Naive thymus-derived CD4-positive, alpha-beta T cell (primary cell): ENCODE results near the gene QARS1. TPM values are rescaled to one million over a fixed set of nuclear protein-coding genes. Genes with fewer than 3 reads are reported as not detected.

Experiments
- ATAC-seq: fragments of 150-1000 bp; cut with Tn5 transposase; 2 replicates; pipeline ENCODE4 v1.10.0; 2021; ENCODE audit warnings: mild to moderate bottlenecking, moderate library complexity
- CTCF ChIA-PET: fragments of 350-600 bp; sonication (Branson Sonifier 250); formaldehyde crosslinking; loops from one replicate; lab custom pipeline; 2021; ENCODE audit warnings: antibody characterized with exemption; lab: Charles Lee
- POLR2A ChIA-PET: fragments of 350-600 bp; sonication (Branson Sonifier 250); formaldehyde crosslinking; loops from one replicate; lab custom pipeline; 2021; ENCODE audit warnings: antibody characterized with exemption, inconsistent platforms; lab: Charles Lee
- DNase-seq, 9 donors: peaks; one replicate each; pipeline versions ENCODE4 v3.0.0 to v3.0.0-alpha.2; 2020 to 2022; ENCODE audit warnings: mixed read lengths in 1 of 9
- H3K27ac ChIP-seq: one replicate; pipeline ENCODE4 v1.7.0; 2013; ENCODE audit warnings: mild to moderate bottlenecking, low read depth, low read length, moderate library complexity
- H3K27me3 ChIP-seq, 2 donors: one replicate each; pipeline ENCODE4 v1.7.0; 2013; ENCODE audit warnings: low read length in 2 of 2, mild to moderate bottlenecking in 2 of 2, moderate library complexity in 2 of 2; ENCODE audit not compliant: control insufficient read depth in 2 of 2, insufficient read depth in 2 of 2
- H3K36me3 ChIP-seq, 3 experiments: 1 replicate in 2 of 3; 2 replicates in 1 of 3; pipeline ENCODE4 v1.7.0; 2013; ENCODE audit warnings: low read length in 3 of 3, mild to moderate bottlenecking in 3 of 3, moderate library complexity in 1 of 3; ENCODE audit not compliant: insufficient read depth in 3 of 3, control insufficient read depth in 2 of 3
- H3K4me1 ChIP-seq, 2 donors: one replicate each; pipeline ENCODE4 v1.7.0; 2013; ENCODE audit warnings: low read length in 2 of 2, mild to moderate bottlenecking in 2 of 2, moderate library complexity in 1 of 2; ENCODE audit not compliant: control insufficient read depth in 2 of 2, insufficient read depth in 2 of 2
- H3K4me3 ChIP-seq: 2 replicates; pipeline ENCODE4 v1.7.0; 2013; ENCODE audit warnings: mild to moderate bottlenecking, low read length
- H3K9me3 ChIP-seq, 3 experiments: 1 replicate in 2 of 3; 2 replicates in 1 of 3; pipeline ENCODE4 v1.7.0; 2013; ENCODE audit warnings: low read length in 3 of 3; ENCODE audit not compliant: control insufficient read depth in 2 of 3
- H3K27ac Mint-ChIP-seq, 9 donors: one replicate each; pipeline ENCODE4 v1.8.0; 2020 to 2022; ENCODE audit warnings: mixed read lengths in 9 of 9, mild to moderate bottlenecking in 8 of 9, moderate library complexity in 5 of 9, inconsistent platforms in 2 of 9
- H3K27me3 Mint-ChIP-seq, 5 donors: one replicate each; pipeline ENCODE4 v1.8.0; 2021 to 2022; ENCODE audit warnings: mixed read lengths in 5 of 5, mild to moderate bottlenecking in 1 of 5
- H3K36me3 Mint-ChIP-seq, 5 donors: one replicate each; pipeline ENCODE4 v1.8.0; 2020 to 2022; ENCODE audit warnings: mixed read lengths in 5 of 5, mild to moderate bottlenecking in 3 of 5, inconsistent platforms in 1 of 5
- H3K4me1 Mint-ChIP-seq, 7 donors: one replicate each; pipeline ENCODE4 v1.8.0; 2020 to 2022; ENCODE audit warnings: mixed read lengths in 7 of 7, mild to moderate bottlenecking in 3 of 7, inconsistent platforms in 1 of 7
- H3K4me3 Mint-ChIP-seq, 10 donors: one replicate each; pipeline ENCODE4 v1.8.0; 2020 to 2022; ENCODE audit warnings: mild to moderate bottlenecking in 10 of 10, mixed read lengths in 10 of 10, moderate library complexity in 6 of 10, inconsistent platforms in 2 of 10
- H3K9me3 Mint-ChIP-seq, 11 donors: one replicate each; pipeline ENCODE4 v1.8.0; 2020 to 2022; ENCODE audit warnings: mixed read lengths in 11 of 11, mild to moderate bottlenecking in 4 of 11, inconsistent platforms in 1 of 11, moderate library complexity in 1 of 11
- intact Hi-C, 2 donors: fragments of 100-400 bp; cut with micrococcal nuclease; formaldehyde crosslinking; loops; one replicate each; pipeline ENCODE4 v1.15.1; 2023
- polyA plus RNA-seq, 2 donors: library from polyadenylated mRNA; unstranded; fragments of 300-500 nt; fragmentation: Illumina TruSeq; gene quantifications; one replicate each; pipeline ENCODE4 v1.2.3, GENCODE V29; 2021
- total RNA-seq, 6 experiments: library from RNA in 5 of 6; stranded (reverse) in 5 of 6; gene quantifications; 1 replicate in 5 of 6; 2 replicates in 1 of 6; pipeline ENCODE4 v1.2.3 and lab custom pipeline; 2021 to 2026

The QARS1 gene
- total and polyA plus RNA-seq, 7 experiments from 2014 or later, result 90.6 to 258 (median 225) TPM

DNA sequence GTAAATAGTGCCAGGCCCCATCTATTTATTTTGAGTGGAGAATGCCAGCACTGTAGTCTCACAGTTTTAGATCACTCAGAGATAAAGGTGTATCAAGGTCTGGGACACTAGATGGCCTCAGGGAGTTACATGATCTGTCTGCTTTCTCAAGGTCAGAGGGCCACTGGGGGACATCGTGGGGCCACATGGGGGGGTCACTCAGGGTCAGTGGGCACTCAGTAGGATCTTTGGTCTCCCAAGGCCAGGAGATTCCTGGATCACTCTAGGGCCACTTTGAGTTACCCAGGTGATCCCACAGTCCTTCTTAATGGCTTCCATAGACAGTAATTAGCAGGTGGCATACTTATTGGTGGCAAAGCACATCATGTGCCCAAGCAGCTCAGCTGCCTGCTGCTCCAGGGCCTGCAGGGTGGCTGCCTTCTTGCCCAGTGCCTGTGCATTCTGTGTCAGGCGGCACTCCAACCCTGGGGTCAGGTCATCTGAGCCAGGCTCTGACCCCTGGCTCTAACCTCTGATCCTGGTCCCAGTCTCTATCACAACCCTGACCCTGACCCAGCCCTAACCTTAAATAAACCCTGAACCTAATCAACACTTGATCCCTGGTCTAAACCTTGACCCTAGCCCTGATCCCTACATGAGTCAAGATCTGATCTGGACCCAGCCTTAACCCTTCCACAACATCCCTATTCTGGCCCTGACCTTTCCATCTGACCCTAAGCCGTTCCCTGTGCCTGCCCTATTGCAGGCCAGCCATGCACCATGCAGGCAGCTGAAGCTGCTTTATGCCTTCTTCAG lies 30.1 kb upstream of the QARS1 start:
- POLR2A ChIA-PET, result interaction anchor here (1.5 kb wide), 1 partner anchor 27 kb away, joined by 3 read pairs; no protein-coding TSS in a partner anchor
- Mint-ChIP-seq H3K27me3 (peaks cover 16 to 22% (median 20%) of the 10 kb centered on the region in 5 donors), H3K4me1 (peaks cover 0 to 11% (median 0%) of the 10 kb centered on the region in 7 donors), H3K9me3 (peaks cover 0 to 2% (median 0%) of the 10 kb centered on the region in 11 donors), H3K4me3 (no peak overlapping the region), H3K27ac (no peak overlapping the region), H3K36me3 (peaks cover 0 to 3% (median 0%) of the 10 kb centered on the region in 5 donors)
- no peak overlapping the region for H3K4me3 ChIP-seq
- DNase-seq, result no peak
- H3K36me3 ChIP-seq, result no peaks in the 10 kb centered on the region
- intact Hi-C loops, result no loop called here
- CTCF ChIA-PET, result no interaction called here
- no peaks in the 10 kb centered on the region for H3K4me1 ChIP-seq
- no peak for ATAC-seq
- H3K27ac ChIP-seq, result no peak overlapping the region
- no peaks in the 10 kb centered on the region for H3K9me3 ChIP-seq
- H3K27me3 ChIP-seq, result no peaks in the 10 kb centered on the region

DNA sequence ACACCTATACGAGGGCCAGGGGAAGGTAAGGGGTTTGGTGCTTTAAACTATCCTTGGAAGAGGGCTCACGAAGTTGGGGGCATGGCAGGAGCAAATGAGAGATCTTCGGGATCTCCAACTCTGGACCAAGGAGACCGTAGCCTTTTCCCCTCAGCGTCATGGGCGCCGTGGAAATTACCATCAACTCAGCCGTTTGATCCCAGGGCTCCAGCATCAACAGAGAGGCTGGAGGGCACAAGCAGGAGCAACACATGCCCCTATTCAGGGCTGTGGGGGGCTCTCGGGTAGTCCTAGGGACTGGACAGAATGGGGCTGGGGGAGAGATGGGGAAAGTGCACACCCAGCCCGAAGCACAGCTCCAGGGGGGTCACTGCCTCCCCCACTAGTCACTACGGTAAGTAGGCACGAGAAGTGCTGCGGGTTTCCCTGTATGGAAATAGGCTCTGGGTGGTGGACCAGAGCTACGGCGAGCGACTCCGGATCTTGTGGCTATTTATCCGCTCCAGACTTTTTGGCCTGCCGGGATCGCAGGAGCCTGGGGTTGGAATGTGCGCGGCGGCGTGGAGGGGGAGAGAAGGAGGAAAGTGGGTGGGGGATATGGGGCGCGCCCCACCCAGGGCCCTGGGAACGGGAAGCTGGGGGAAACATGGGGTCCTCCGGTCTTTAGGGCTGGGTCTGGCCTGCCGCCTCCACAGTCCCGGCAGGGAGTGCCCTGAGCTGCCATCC lies 28.8 kb upstream of the QARS1 start:
- H3K27ac ChIP-seq, result no peak overlapping the region
- intact Hi-C loops, result no loop called here
- H3K9me3 ChIP-seq, result no peaks in the 10 kb centered on the region
- Mint-ChIP-seq H3K27ac (no peak overlapping the region), H3K9me3 (peaks cover 0 to 2% (median 0%) of the 10 kb centered on the region in 11 donors), H3K36me3 (peaks cover 0 to 3% (median 0%) of the 10 kb centered on the region in 5 donors), H3K4me3 (peak overlapping the region in 5 of 10 donors; percentile 16 to 37 (median 21)), H3K27me3 (peaks cover 16 to 22% (median 20%) of the 10 kb centered on the region in 5 donors), H3K4me1 (peaks cover 0 to 11% (median 0%) of the 10 kb centered on the region in 7 donors)
- DNase-seq (no peak), ATAC-seq (peak; percentile 24)
- no peak overlapping the region for H3K4me3 ChIP-seq
- H3K4me1 ChIP-seq, result no peaks in the 10 kb centered on the region
- CTCF ChIA-PET, result interaction anchor here (0.6 kb wide), 1 partner anchor 798 kb away, joined by 3 read pairs; no protein-coding TSS in a partner anchor
- POLR2A ChIA-PET, result interaction anchor here (1.5 kb wide), 1 partner anchor 26 kb away, joined by 3 read pairs; no protein-coding TSS in a partner anchor
- H3K36me3 ChIP-seq, result no peaks in the 10 kb centered on the region
- no peaks in the 10 kb centered on the region for H3K27me3 ChIP-seq

DNA sequence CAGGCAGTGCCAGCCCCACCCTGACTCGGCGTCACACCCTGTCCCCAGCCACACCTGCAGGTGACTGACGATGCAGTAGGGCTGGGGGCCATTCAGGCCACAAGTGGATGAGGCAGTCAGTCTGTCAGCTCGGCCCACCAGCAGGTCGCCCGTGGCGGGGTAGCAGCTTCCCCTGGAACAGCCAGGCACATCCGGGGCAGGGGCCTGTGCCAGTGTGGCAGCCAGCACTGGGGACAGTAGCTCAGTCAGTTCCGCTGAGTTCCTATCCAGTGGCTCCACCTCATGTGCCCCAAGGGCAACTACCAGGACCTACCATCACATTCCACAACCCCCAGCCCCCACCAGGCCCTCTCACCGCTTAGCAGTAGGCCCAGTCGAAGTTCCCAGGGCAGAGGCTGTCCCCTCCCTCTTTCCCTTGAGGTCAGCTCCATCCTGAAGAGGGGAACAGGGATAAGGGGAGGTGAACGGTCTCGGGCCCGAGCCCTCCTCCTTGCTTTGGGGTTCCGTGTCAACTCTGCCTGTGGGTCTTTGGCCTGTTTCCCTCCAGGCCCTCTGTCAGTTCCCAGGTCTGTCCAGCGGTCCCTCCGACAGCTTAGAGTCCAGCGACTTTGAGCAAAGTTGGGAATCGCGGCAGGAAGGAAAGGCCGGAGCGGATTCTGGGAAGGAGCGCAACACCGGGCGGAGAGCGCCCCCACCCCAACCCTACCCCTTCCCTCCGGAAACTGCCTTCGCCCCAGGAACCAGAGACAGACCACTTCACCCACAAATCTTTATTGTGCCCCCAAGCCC lies 28.1 kb upstream of the QARS1 start, which contains the start of gene LAMB2:
TSS of gene LAMB2 (minus strand) at position 614 of the 789 bp plus-strand sequence. CDS start at position 431, 183 bp downstream.
- Histone ChIP-seq H3K4me1 (no peaks in the 10 kb centered on the region), H3K4me3 (no peak within 1 kb of the TSS), H3K27me3 (no peaks in the 10 kb centered on the region), H3K36me3 (no peaks in the 10 kb centered on the region), H3K9me3 (no peaks in the 10 kb centered on the region), H3K27ac (no peak within 1 kb of the TSS)
- ChIA-PET POLR2A (interaction anchor here (1.2 kb wide), 1 partner anchor 11 kb away, joined by 5 read pairs; no protein-coding TSS in a partner anchor), CTCF (interaction anchor here (0.6 kb wide), 1 partner anchor 798 kb away, joined by 3 read pairs; no protein-coding TSS in a partner anchor)
- Mint-ChIP-seq H3K27ac (peak within 1 kb of the TSS in 1 of 9 donors; percentile 25), H3K4me1 (peaks cover 0 to 11% (median 0%) of the 10 kb centered on the region in 7 donors), H3K27me3 (peaks cover 16 to 22% (median 20%) of the 10 kb centered on the region in 5 donors), H3K4me3 (peak within 1 kb of the TSS in 5 of 10 donors; percentile 16 to 37 (median 21)), H3K36me3 (peaks cover 0 to 3% (median 0%) of the 10 kb centered on the region in 5 donors), H3K9me3 (peaks cover 0 to 2% (median 0%) of the 10 kb centered on the region in 11 donors)
- DNase-seq (no peak), ATAC-seq (peak; percentile 36)
- intact Hi-C loops, result no loop called here

DNA sequence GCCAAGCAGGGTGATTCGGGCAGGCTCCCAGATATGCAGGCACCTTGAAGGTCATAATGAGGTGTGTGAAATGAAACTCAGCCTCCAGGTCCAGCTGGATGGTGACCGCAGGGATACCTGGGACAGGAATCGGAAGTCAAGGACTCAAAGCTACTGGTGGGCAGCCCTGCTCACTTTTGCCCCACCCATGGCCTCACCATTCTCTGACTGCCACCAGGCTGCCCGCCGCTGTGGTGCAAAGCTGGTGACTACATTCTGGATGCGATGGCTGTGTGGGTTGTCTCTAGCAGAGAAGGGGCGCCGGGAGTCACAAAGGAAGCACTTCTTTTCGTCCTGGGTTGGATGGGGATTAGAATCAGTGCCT lies 27.5 kb upstream of the QARS1 start:
- Mint-ChIP-seq H3K27ac (peak overlapping the region in 1 of 9 donors; percentile 25), H3K9me3 (peaks cover 0 to 2% (median 0%) of the 10 kb centered on the region in 11 donors), H3K27me3 (peaks cover 16 to 22% (median 17%) of the 10 kb centered on the region in 5 donors), H3K4me3 (no peak overlapping the region), H3K36me3 (peaks cover 0 to 3% (median 0%) of the 10 kb centered on the region in 5 donors), H3K4me1 (peaks cover 0 to 11% (median 0%) of the 10 kb centered on the region in 7 donors)
- ChIA-PET POLR2A (interaction anchor here (1.2 kb wide), 1 partner anchor 11 kb away, joined by 5 read pairs; no protein-coding TSS in a partner anchor), CTCF (no interaction called here)
- intact Hi-C loops, result no loop called here
- no peaks in the 10 kb centered on the region for H3K9me3 ChIP-seq
- H3K4me1 ChIP-seq, result no peaks in the 10 kb centered on the region
- no peaks in the 10 kb centered on the region for H3K27me3 ChIP-seq
- DNase-seq (no peak), ATAC-seq (no peak)
- no peaks in the 10 kb centered on the region for H3K36me3 ChIP-seq
- no peak overlapping the region for H3K27ac ChIP-seq
- no peak overlapping the region for H3K4me3 ChIP-seq

DNA sequence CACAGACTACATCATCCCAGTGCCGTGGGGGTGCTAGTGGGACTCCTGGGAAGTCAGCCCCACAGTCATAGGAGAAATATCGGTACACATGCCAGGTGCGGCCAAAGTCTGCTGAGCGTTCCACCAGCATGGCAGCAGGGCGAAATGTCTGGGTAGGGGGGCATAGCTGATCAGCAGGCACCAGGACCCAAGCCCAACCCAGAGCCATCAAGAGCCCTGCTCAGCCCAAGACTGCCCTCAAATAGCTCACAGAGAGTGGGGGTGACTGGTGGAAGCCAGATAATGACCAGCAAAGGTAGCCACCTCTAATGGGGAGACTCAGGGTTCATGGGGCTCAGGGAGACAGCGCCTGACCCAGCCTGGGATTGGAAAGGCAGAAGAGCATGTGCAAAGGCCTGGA lies 27.0 kb upstream of the QARS1 start:
- Histone ChIP-seq H3K9me3 (no peaks in the 10 kb centered on the region), H3K4me1 (no peaks in the 10 kb centered on the region), H3K36me3 (no peaks in the 10 kb centered on the region), H3K4me3 (no peak overlapping the region), H3K27ac (no peak overlapping the region), H3K27me3 (no peaks in the 10 kb centered on the region)
- peak overlapping the region in 1 of 9 donors; percentile 25 for H3K27ac Mint-ChIP-seq
- peaks cover 0 to 2% (median 0%) of the 10 kb centered on the region in 11 donors for H3K9me3 Mint-ChIP-seq
- intact Hi-C loops, result no loop called here
- no peak overlapping the region for H3K4me3 Mint-ChIP-seq
- DNase-seq (no peak), ATAC-seq (no peak)
- POLR2A ChIA-PET, result no interaction called here
- H3K27me3 Mint-ChIP-seq, result peaks cover 16 to 22% (median 17%) of the 10 kb centered on the region in 5 donors
- CTCF ChIA-PET, result no interaction called here
- H3K36me3 Mint-ChIP-seq, result peaks cover 0 to 3% (median 0%) of the 10 kb centered on the region in 5 donors
- H3K4me1 Mint-ChIP-seq, result peaks cover 0 to 11% (median 0%) of the 10 kb centered on the region in 7 donors

DNA sequence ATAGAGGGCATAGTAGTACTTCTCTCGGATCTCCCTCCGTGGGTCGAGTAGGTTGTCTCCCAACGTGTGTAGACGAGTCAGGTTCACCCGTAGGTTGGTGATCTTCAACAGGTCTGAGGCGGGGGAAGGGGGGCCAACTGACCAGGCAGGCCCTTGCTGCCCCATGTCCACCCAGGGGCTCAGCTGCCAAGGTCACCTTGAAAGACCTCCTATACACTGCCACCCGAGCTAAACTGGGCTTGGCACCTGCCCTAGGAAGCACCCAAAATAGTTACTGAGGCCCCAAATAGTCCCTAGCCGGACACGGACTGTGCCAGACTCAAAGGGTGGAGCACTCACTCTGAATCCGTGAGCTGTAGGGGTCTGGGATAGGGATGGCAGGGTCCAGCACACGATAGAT lies 26.5 kb upstream of the QARS1 start:
- no peaks in the 10 kb centered on the region for H3K4me1 ChIP-seq
- H3K27ac ChIP-seq, result no peak overlapping the region
- no peak overlapping the region for H3K27ac Mint-ChIP-seq
- H3K4me3 ChIP-seq, result no peak overlapping the region
- H3K9me3 ChIP-seq, result no peaks in the 10 kb centered on the region
- ChIA-PET CTCF (no interaction called here), POLR2A (interaction anchor here (0.7 kb wide), 1 partner anchor 31 kb away, joined by 3 read pairs; no protein-coding TSS in a partner anchor)
- DNase-seq (no peak), ATAC-seq (no peak)
- H3K36me3 Mint-ChIP-seq, result peaks cover 0 to 3% (median 0%) of the 10 kb centered on the region in 5 donors
- peaks cover 16 to 22% (median 17%) of the 10 kb centered on the region in 5 donors for H3K27me3 Mint-ChIP-seq
- no peak overlapping the region for H3K4me3 Mint-ChIP-seq
- peaks cover 0 to 2% (median 0%) of the 10 kb centered on the region in 11 donors for H3K9me3 Mint-ChIP-seq
- intact Hi-C loops, result no loop called here
- peaks cover 0 to 11% (median 0%) of the 10 kb centered on the region in 7 donors for H3K4me1 Mint-ChIP-seq
- no peaks in the 10 kb centered on the region for H3K36me3 ChIP-seq
- no peaks in the 10 kb centered on the region for H3K27me3 ChIP-seq
